ENCODE data around the gene TTC38. TPM values are rescaled to one million over a fixed set of nuclear protein-coding genes. Genes with fewer than 3 reads are reported as not detected.

TTC38 gene
- total and polyA plus RNA-seq, 2 donors (not counting 3 experiments of a cell fraction or from before 2014, with no cell fraction given): 31.6 to 39.7 TPM

DNA sequence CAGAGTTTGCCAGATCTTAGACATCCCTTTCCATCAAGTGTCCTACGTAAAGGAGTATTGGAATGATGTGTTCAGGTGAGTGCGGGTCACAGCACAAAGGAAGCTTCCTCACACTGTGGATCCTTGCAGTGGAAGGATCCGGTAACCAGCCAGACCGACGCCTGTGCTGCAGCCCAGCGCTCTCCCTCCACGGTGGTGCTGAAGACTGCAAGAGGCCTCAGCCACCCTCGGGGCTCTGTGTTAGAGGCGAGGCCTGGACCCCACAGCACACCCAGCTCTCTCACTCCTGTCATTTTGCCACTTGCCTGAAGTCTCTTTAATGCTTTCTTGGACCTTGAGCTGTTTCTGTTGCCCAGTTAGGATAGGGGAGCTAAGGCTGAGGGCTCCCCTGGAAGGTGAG is 70.1 kb downstream of the TTC38 start:
- BruUV-seq (replicated peaks): no TSS peak
- Histone ChIP-seq H3K4me3 (replicated peaks in 1 of 3; ENCODE audit: insufficient read depth in 1 of 3, low read depth in 1 of 3, low read length in 3 of 3) (no peak overlapping the region), H3K4me2 (ENCODE audit: insufficient read depth, low read length) (no peak overlapping the region), H3K9ac (replicated peaks; ENCODE audit: extremely low read depth, insufficient read depth, low read length) (no peak overlapping the region), H3K9me1 (replicated peaks; ENCODE audit: control insufficient read depth, extremely low read depth, insufficient read depth, low read length) (no peaks in the 10 kb centered on the region), H3K27ac (ENCODE audit: insufficient read depth, low read depth, low read length) (no peak overlapping the region), H2AFZ (ENCODE audit: low read depth, low read length) (no peak overlapping the region), H3K36me3 (ENCODE audit: control insufficient read depth in 2 of 2, extremely low read depth in 1 of 2, insufficient read depth in 2 of 2, low read length in 2 of 2) (peaks cover 9 to 23% of the 10 kb centered on the region in 2 experiments), H4K20me1 (replicated peaks; ENCODE audit: control insufficient read depth, extremely low read depth, insufficient read depth, low read length) (no peaks in the 10 kb centered on the region), H3K27me3 (ENCODE audit: control insufficient read depth in 2 of 2, insufficient read depth in 2 of 2, low read length in 2 of 2) (no peaks in the 10 kb centered on the region), H3K9me3 (replicated peaks; ENCODE audit: control insufficient read depth, insufficient read depth, low read length) (no peaks in the 10 kb centered on the region), H3K4me1 (ENCODE audit: control insufficient read depth, extremely low read depth, insufficient read depth, low read length) (peaks cover 7% of the 10 kb centered on the region), H3K79me2 (ENCODE audit: control insufficient read depth, insufficient read depth, low read length) (peaks cover 32% of the 10 kb centered on the region)
- intact Hi-C loops (cut with micrococcal nuclease) (no loop called here), dilution Hi-C loops (cut with MboI; ENCODE audit: extremely low pct_ligation_motif_present, low sequenced_read_pairs) (no loop called here)
- TF ChIP-seq JUN (IDR thresholded peaks at IDR 0.05; ENCODE audit: borderline replicate concordance, insufficient read depth, insufficient read length, low read depth) (no peak), GATA2 (IDR thresholded peaks at IDR 0.05; ENCODE audit: insufficient read depth, insufficient read length, low read depth, low read length) (no peak), MYC (IDR thresholded peaks at IDR 0.05; ENCODE audit: low read depth, low read length) (no peak), POLR2AphosphoS5 (IDR thresholded peaks at IDR 0.05; ENCODE audit: insufficient read depth, low read depth, low read length) (no peak), POLR2A (IDR thresholded peaks at IDR 0.05; ENCODE audit: low read depth, low read length) (no peak), EZH2 (IDR thresholded peaks at IDR 0.05; ENCODE audit: borderline replicate concordance, low read depth, low read length, severe bottlenecking) (no peak), FOS (IDR thresholded peaks at IDR 0.05; ENCODE audit: borderline replicate concordance, insufficient read depth, low read length) (no peak)
- TF ChIP-seq, protein P1, sequence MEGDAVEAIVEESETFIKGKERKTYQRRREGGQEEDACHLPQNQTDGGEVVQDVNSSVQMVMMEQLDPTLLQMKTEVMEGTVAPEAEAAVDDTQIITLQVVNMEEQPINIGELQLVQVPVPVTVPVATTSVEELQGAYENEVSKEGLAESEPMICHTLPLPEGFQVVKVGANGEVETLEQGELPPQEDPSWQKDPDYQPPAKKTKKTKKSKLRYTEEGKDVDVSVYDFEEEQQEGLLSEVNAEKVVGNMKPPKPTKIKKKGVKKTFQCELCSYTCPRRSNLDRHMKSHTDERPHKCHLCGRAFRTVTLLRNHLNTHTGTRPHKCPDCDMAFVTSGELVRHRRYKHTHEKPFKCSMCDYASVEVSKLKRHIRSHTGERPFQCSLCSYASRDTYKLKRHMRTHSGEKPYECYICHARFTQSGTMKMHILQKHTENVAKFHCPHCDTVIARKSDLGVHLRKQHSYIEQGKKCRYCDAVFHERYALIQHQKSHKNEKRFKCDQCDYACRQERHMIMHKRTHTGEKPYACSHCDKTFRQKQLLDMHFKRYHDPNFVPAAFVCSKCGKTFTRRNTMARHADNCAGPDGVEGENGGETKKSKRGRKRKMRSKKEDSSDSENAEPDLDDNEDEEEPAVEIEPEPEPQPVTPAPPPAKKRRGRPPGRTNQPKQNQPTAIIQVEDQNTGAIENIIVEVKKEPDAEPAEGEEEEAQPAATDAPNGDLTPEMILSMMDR (IDR thresholded peaks at IDR 0.05; ENCODE audit: extremely low read depth in 1 of 2, insufficient read depth in 1 of 2, low read depth in 1 of 2, low read length in 2 of 2): no peak
- TF ChIP-seq, protein P2, sequence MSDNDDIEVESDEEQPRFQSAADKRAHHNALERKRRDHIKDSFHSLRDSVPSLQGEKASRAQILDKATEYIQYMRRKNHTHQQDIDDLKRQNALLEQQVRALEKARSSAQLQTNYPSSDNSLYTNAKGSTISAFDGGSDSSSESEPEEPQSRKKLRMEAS (IDR thresholded peaks at IDR 0.05; ENCODE audit: insufficient read depth, insufficient read length): no peak
- DNase-seq (ENCODE audit: low read depth, low spot score) (no peak), FAIRE-seq (no peak)
- POLR2A ChIA-PET: no interaction called here
- CTCF ChIA-PET: no interaction called here

Measured in endothelial cell of umbilical vein (primary cell).